ENCODE measurements around the gene ARMCX2. TPM values are rescaled to one million over a fixed set of nuclear protein-coding genes. Genes with fewer than 3 reads are reported as not detected.

The ARMCX2 gene
- total RNA-seq (2022; extraction: Qiagen RNA extraction): 0.06 to 1.7 TPM in 2 of 5 replicates, not detected in the others

GRCh38 chrX:101659601-101660063 lies at the start of gene ARMCX2:
Gene ARMCX2, minus strand, starts transcription at chrX:101659850. Its CDS starts 2,262 bp downstream, at chrX:101657588.

GRCh38 chrX:101617211-101618191 lies 42.1 kb downstream of the ARMCX2 start, which contains the start of gene ARMCX6:
Gene ARMCX6, minus strand, starts transcription at chrX:101618000. Its CDS starts 1,380 bp downstream, at chrX:101616620.

Other genes starting within 250 kb of the ARMCX2 start
- 0.18 to 0.93 TPM (median 0.41 TPM) in 5 replicates for gene ARMCX4, start 174.4 kb downstream of the ARMCX2 start, total RNA-seq (2022; extraction: Qiagen RNA extraction)
- 0.18 to 0.58 TPM (median 0.34 TPM) in 5 replicates for gene ARMCX1, start 109.3 kb downstream of the ARMCX2 start, total RNA-seq (2022; extraction: Qiagen RNA extraction)
- gene ARMCX6, start 41.9 kb downstream of the ARMCX2 start, total RNA-seq (2022; extraction: Qiagen RNA extraction): 44.8 to 51.0 TPM (median 49.0 TPM) in 5 replicates
- gene ARMCX3, start 36.7 kb downstream of the ARMCX2 start, total RNA-seq (2022; extraction: Qiagen RNA extraction): 18.7 to 22.3 TPM (median 20.3 TPM) in 5 replicates

Data from A549 treated with Mapracorat at 1 μM for 4 hours (cell line).